HEK293 (cell line): ENCODE results near the gene SHANK2.

Source experiments
- CTCF ChIA-PET: fragments of 350-600 bp; formaldehyde crosslinking; extraction: SDS; loops from one replicate; lab custom pipeline; 2021; ENCODE audit warnings: antibody characterized with exemption; lab: Yijun Ruan, JAX
- POLR2A ChIA-PET: fragments of 300-600 bp; formaldehyde crosslinking; extraction: SDS; loops from one replicate; lab custom pipeline; 2020; ENCODE audit warnings: antibody characterized with exemption, inconsistent platforms; lab: Yijun Ruan, JAX
- H3K27ac ChIP-seq: fragments of 200-500 bp; sonication (Bioruptor generic); 2 replicates; pipeline ENCODE4 v1.5.1; 2014; ENCODE audit warnings: low read depth, low read length, control low read depth, inconsistent platforms; ENCODE audit errors: extremely low read depth
- H3K36me3 ChIP-seq, 2 experiments: fragments of 200-500 bp in 1 of 2; sonication (Bioruptor generic) in 1 of 2; 1 replicate in 1 of 2; 2 replicates in 1 of 2; pipeline ENCODE4 v1.5.1; 2014 to 2017; ENCODE audit warnings: inconsistent platforms in 2 of 2, low read length in 2 of 2; ENCODE audit not compliant: control insufficient read depth in 2 of 2, insufficient read depth in 1 of 2
- H3K4me1 ChIP-seq: fragments of 200-500 bp; sonication (Bioruptor generic); 2 replicates; pipeline ENCODE4 v1.5.1; 2014; ENCODE audit warnings: mild to moderate bottlenecking, low read length, inconsistent platforms; ENCODE audit not compliant: control insufficient read depth, insufficient read depth
- H3K4me3 ChIP-seq: 2 replicates; pipeline ENCODE4 v1.5.1; 2011; ENCODE audit warnings: low read depth, mild to moderate bottlenecking, control low read depth, low read length, moderate library complexity
- H3K9me3 ChIP-seq: fragments of 200-500 bp; sonication (Bioruptor generic); 2 replicates; pipeline ENCODE4 v1.5.1; 2014; ENCODE audit warnings: low read depth, low read length, inconsistent platforms; ENCODE audit not compliant: control insufficient read depth, insufficient read depth
- GLI2 ChIP-seq: fragments of 450-650 bp; formaldehyde crosslinking; IDR thresholded peaks from 2 replicates; pipeline ENCODE4; 2017; ENCODE audit warnings: missing biosample characterization, missing genetic modification characterization, low read depth, borderline replicate concordance
- KLF10 ChIP-seq: fragments of 450-650 bp; IDR thresholded peaks from 2 replicates; pipeline ENCODE4 v1.5.1; 2018; ENCODE audit warnings: missing biosample characterization, mild to moderate bottlenecking, missing genetic modification characterization
- KLF16 ChIP-seq: fragments of 450-650 bp; formaldehyde crosslinking; IDR thresholded peaks from 2 replicates; pipeline ENCODE4 v1.5.1; 2017; ENCODE audit warnings: missing biosample characterization, missing genetic modification characterization
- SCRT2 ChIP-seq: fragments of 450-650 bp; formaldehyde crosslinking; IDR thresholded peaks from 2 replicates; pipeline ENCODE4 v1.5.1; 2016; ENCODE audit warnings: missing biosample characterization, missing genetic modification characterization
- SP7 ChIP-seq: fragments of 450-650 bp; formaldehyde crosslinking; IDR thresholded peaks from 2 replicates; pipeline ENCODE4 v1.5.1; 2016; ENCODE audit warnings: missing biosample characterization, missing genetic modification characterization
- ZBTB10 ChIP-seq: fragments of 450-650 bp; formaldehyde crosslinking; IDR thresholded peaks from 2 replicates; pipeline ENCODE4 v1.5.1; 2016; ENCODE audit warnings: missing biosample characterization, missing genetic modification characterization
- ZIC2 ChIP-seq: fragments of 450-650 bp; formaldehyde crosslinking; IDR thresholded peaks from 2 replicates; pipeline ENCODE4 v1.5.1; 2016; ENCODE audit warnings: missing biosample characterization, missing genetic modification characterization
- ZNF10 ChIP-seq: fragments of 450-650 bp; formaldehyde crosslinking; IDR thresholded peaks from 2 replicates; pipeline ENCODE4 v1.5.1; 2017; ENCODE audit warnings: missing biosample characterization, missing genetic modification characterization
- ZNF211 ChIP-seq: fragments of 450-650 bp; formaldehyde crosslinking; IDR thresholded peaks from 2 replicates; pipeline ENCODE4 v1.5.1; 2016; ENCODE audit warnings: low read depth, missing biosample characterization, missing genetic modification characterization
- ZNF274 ChIP-seq, 2 experiments: fragments of 200-500 bp in 1 of 2; fragments of 450-650 bp in 1 of 2; sonication (Bioruptor generic) in 1 of 2; formaldehyde crosslinking in 1 of 2; IDR thresholded peaks; 2 replicates each; pipeline versions ENCODE4 v1.5.1 to v1.6.1; 2014 to 2016; ENCODE audit warnings: borderline replicate concordance in 1 of 2, inconsistent platforms in 1 of 2, low read length in 1 of 2, missing biosample characterization in 1 of 2, missing genetic modification characterization in 1 of 2
- ZNF302 ChIP-seq: fragments of 450-650 bp; formaldehyde crosslinking; IDR thresholded peaks from 2 replicates; pipeline ENCODE4 v1.5.1; 2016; ENCODE audit warnings: missing biosample characterization, missing genetic modification characterization, low read depth
- ZNF362 ChIP-seq: fragments of 450-650 bp; formaldehyde crosslinking; IDR thresholded peaks from 2 replicates; pipeline ENCODE4 v1.5.1; 2016; ENCODE audit warnings: missing biosample characterization, missing genetic modification characterization
- ZNF366 ChIP-seq: fragments of 450-650 bp; formaldehyde crosslinking; conservative IDR thresholded peaks from 2 replicates; pipeline ENCODE4 v1.5.1; 2016; ENCODE audit warnings: missing biosample characterization, missing genetic modification characterization
- ZNF449 ChIP-seq: fragments of 450-650 bp; formaldehyde crosslinking; IDR thresholded peaks from 2 replicates; pipeline ENCODE4 v1.5.1; 2017; ENCODE audit warnings: missing biosample characterization, mild to moderate bottlenecking, missing genetic modification characterization, moderate library complexity
- ZNF513 ChIP-seq: fragments of 450-650 bp; IDR thresholded peaks from 2 replicates; pipeline ENCODE4 v1.5.1; 2018; ENCODE audit warnings: missing biosample characterization, missing genetic modification characterization

The SHANK2 gene

GRCh38 chr11:71210861-71211260 is 41.5 kb downstream of the SHANK2 start:
- no peak overlapping the region for H3K27ac ChIP-seq
- no peaks in the 10 kb centered on the region for H3K9me3 ChIP-seq
- H3K36me3 ChIP-seq, result no peaks in the 10 kb centered on the region
- ChIA-PET CTCF (no interaction called here), POLR2A (no interaction called here)
- no peak for TF ChIP-seq ZNF211
- TF ChIP-seq ZNF302 (tag by site-specific recombination), result no peak
- TF ChIP-seq ZNF449 (tag by site-specific recombination), result no peak
- no peak for TF ChIP-seq KLF16 (tag by site-specific recombination)
- TF ChIP-seq ZIC2 (tag by site-specific recombination), result no peak
- no peak for TF ChIP-seq SP7 (tag by site-specific recombination)
- TF ChIP-seq SCRT2 (tag by site-specific recombination), result no peak
- TF ChIP-seq ZNF10 (tag by site-specific recombination), result no peak
- TF ChIP-seq ZBTB10 (tag by site-specific recombination), result no peak
- no peaks in the 10 kb centered on the region for H3K4me1 ChIP-seq
- H3K4me3 ChIP-seq, result no peak overlapping the region

GRCh38 chr11:71209656-71210055 is 42.7 kb downstream of the SHANK2 start:
- ChIA-PET CTCF (interaction anchor here (0.6 kb wide), 1 partner anchor 761 kb away, joined by 4 read pairs; no protein-coding TSS in a partner anchor), POLR2A (no interaction called here)

More at GRCh38 chr11:71209656-71210055, 42.7 kb downstream of the SHANK2 start:
- no peak for TF ChIP-seq ZNF513 (tag by site-specific recombination)
- no peak for TF ChIP-seq GLI2 (tag by site-specific recombination)
- TF ChIP-seq ZNF10 (tag by site-specific recombination), result no peak
- TF ChIP-seq ZNF366 (tag by site-specific recombination), result no peak
- no peak for TF ChIP-seq ZNF274 (IDR thresholded peaks at IDR 0.05; ENCODE audit: low read length)
- TF ChIP-seq ZNF274 (tag by site-specific recombination; IDR thresholded peaks at IDR 0.05; ENCODE audit: borderline replicate concordance), result no peak
- no peak for TF ChIP-seq ZNF362 (tag by site-specific recombination)
- TF ChIP-seq KLF10 (tag by site-specific recombination), result no peak
- no peaks in the 10 kb centered on the region for H3K4me1 ChIP-seq
- H3K9me3 ChIP-seq, result no peaks in the 10 kb centered on the region
- no peaks in the 10 kb centered on the region for H3K36me3 ChIP-seq
- H3K4me3 ChIP-seq, result no peak overlapping the region
- no peak overlapping the region for H3K27ac ChIP-seq
